ENCODE measurements around the gene SLC39A2.

DNA sequence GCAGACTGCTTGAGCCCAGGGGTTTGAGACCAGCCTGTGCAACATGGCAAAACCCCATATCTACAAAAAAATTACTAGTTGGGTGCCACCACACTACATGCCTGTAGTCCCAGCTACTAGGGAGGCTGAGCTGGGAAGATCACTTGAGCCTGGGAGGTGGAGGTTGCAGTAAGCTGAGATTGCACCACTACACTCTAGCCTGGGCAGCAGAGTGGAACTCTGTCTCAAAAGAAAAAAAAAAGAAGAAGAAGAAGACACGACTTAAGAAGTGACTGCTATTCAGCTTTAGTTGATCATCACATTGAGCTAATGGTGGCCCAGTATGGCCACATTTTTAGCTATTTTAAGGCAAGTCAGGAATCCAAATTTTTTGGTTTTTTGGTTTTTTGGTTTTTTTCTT lies 18.2 kb upstream of the SLC39A2 start:
- TF ChIP-seq, protein P1, sequence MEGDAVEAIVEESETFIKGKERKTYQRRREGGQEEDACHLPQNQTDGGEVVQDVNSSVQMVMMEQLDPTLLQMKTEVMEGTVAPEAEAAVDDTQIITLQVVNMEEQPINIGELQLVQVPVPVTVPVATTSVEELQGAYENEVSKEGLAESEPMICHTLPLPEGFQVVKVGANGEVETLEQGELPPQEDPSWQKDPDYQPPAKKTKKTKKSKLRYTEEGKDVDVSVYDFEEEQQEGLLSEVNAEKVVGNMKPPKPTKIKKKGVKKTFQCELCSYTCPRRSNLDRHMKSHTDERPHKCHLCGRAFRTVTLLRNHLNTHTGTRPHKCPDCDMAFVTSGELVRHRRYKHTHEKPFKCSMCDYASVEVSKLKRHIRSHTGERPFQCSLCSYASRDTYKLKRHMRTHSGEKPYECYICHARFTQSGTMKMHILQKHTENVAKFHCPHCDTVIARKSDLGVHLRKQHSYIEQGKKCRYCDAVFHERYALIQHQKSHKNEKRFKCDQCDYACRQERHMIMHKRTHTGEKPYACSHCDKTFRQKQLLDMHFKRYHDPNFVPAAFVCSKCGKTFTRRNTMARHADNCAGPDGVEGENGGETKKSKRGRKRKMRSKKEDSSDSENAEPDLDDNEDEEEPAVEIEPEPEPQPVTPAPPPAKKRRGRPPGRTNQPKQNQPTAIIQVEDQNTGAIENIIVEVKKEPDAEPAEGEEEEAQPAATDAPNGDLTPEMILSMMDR (conservative IDR thresholded peaks at IDR 0.05; ENCODE audit: low read depth, low read length), result no peak
- TF ChIP-seq EZH2 (IDR thresholded peaks at IDR 0.05; ENCODE audit: low read length, unreplicated experiment), result no peak
- TF ChIP-seq EZH2phosphoT487 (IDR thresholded peaks at IDR 0.05; ENCODE audit: borderline replicate concordance, low read length), result no peak

Data from PC-3 (cell line).